HL-60 (cell line): ENCODE results near the gene DNASE2B.

ENCODE experiments used
- DNase-seq, 2 experiments: peaks; one replicate each; pipeline ENCODE4 v3.0.0-alpha.2; 2010 to 2020; ENCODE audit warnings: low read depth in 1 of 2, low spot score in 1 of 2
- H3K27ac ChIP-seq: fragments of 250-450 bp; sonication (Bioruptor Pico); replicated peaks from 2 replicates; pipeline ENCODE4 v1.5.1; 2020; ENCODE audit warnings: mild to moderate bottlenecking, moderate library complexity
- H3K27me3 ChIP-seq: fragments of 250-450 bp; sonication (Bioruptor Pico); 2 replicates; pipeline ENCODE4 v1.5.1; 2021; ENCODE audit warnings: mild to moderate bottlenecking, moderate library complexity; ENCODE audit not compliant: insufficient read depth, poor library complexity, severe bottlenecking
- H3K4me3 ChIP-seq: replicated peaks from 2 replicates; pipeline ENCODE4 v1.5.1; 2011; ENCODE audit warnings: mild to moderate bottlenecking, control low read depth, low read length; ENCODE audit not compliant: insufficient read depth
- GABPA ChIP-seq: IDR thresholded peaks from 2 replicates; pipeline ENCODE4 v1.6.1; 2012; ENCODE audit warnings: low read depth
- POLR2AphosphoS5 ChIP-seq: IDR thresholded peaks from 2 replicates; pipeline ENCODE4 v1.6.1; 2012; ENCODE audit warnings: low read depth
- SPI1 ChIP-seq: IDR thresholded peaks from 2 replicates; pipeline ENCODE4 v1.6.1; 2012; ENCODE audit warnings: low read depth, mild to moderate bottlenecking, borderline replicate concordance
- TF ChIP-seq, protein P1 (sequence below): IDR thresholded peaks from 2 replicates; pipeline ENCODE4 v1.6.1; 2012; ENCODE audit warnings: low read depth; ENCODE audit not compliant: insufficient replicate concordance
- TF ChIP-seq, protein P2 (sequence below): IDR thresholded peaks from one replicate; pipeline ENCODE4 v1.5.1; 2011; ENCODE audit warnings: low read length, control low read depth, inconsistent platforms; ENCODE audit not compliant: insufficient read depth

The DNASE2B gene

GRCh38 chr1:84352298-84353106 lies 45.8 kb upstream of the DNASE2B start:
- no peak for DNase-seq
- H3K27me3 ChIP-seq = no peaks in the 10 kb centered on the region
- no peak overlapping the region for H3K27ac ChIP-seq
- no peak overlapping the region for H3K4me3 ChIP-seq
- TF ChIP-seq, protein P1, sequence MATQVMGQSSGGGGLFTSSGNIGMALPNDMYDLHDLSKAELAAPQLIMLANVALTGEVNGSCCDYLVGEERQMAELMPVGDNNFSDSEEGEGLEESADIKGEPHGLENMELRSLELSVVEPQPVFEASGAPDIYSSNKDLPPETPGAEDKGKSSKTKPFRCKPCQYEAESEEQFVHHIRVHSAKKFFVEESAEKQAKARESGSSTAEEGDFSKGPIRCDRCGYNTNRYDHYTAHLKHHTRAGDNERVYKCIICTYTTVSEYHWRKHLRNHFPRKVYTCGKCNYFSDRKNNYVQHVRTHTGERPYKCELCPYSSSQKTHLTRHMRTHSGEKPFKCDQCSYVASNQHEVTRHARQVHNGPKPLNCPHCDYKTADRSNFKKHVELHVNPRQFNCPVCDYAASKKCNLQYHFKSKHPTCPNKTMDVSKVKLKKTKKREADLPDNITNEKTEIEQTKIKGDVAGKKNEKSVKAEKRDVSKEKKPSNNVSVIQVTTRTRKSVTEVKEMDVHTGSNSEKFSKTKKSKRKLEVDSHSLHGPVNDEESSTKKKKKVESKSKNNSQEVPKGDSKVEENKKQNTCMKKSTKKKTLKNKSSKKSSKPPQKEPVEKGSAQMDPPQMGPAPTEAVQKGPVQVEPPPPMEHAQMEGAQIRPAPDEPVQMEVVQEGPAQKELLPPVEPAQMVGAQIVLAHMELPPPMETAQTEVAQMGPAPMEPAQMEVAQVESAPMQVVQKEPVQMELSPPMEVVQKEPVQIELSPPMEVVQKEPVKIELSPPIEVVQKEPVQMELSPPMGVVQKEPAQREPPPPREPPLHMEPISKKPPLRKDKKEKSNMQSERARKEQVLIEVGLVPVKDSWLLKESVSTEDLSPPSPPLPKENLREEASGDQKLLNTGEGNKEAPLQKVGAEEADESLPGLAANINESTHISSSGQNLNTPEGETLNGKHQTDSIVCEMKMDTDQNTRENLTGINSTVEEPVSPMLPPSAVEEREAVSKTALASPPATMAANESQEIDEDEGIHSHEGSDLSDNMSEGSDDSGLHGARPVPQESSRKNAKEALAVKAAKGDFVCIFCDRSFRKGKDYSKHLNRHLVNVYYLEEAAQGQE = no peak

DNA sequence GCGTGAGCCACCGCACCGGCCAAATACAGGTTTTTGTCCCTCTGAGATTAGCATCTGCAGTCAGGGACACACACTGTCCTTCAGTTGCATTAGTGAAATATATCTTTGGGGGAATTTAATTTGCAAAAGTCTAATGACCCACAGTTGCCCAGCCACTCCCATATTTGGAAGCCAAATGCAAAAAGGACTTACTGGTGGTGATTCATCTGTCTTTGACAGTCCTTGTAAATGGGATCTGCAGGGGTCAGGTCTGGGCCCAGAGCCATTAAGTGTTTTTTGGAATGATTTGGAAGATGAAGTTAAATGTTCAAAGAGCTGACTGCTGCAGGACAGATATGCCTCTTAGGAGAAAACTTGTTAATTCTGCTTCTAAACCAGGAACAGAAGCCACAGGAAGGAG lies 44.6 kb upstream of the DNASE2B start:
- H3K27me3 ChIP-seq = no peaks in the 10 kb centered on the region
- no peak overlapping the region for H3K4me3 ChIP-seq
- TF ChIP-seq SPI1 = no peak
- TF ChIP-seq, protein P1 = no peak
- TF ChIP-seq POLR2AphosphoS5 = no peak
- TF ChIP-seq, protein P2, sequence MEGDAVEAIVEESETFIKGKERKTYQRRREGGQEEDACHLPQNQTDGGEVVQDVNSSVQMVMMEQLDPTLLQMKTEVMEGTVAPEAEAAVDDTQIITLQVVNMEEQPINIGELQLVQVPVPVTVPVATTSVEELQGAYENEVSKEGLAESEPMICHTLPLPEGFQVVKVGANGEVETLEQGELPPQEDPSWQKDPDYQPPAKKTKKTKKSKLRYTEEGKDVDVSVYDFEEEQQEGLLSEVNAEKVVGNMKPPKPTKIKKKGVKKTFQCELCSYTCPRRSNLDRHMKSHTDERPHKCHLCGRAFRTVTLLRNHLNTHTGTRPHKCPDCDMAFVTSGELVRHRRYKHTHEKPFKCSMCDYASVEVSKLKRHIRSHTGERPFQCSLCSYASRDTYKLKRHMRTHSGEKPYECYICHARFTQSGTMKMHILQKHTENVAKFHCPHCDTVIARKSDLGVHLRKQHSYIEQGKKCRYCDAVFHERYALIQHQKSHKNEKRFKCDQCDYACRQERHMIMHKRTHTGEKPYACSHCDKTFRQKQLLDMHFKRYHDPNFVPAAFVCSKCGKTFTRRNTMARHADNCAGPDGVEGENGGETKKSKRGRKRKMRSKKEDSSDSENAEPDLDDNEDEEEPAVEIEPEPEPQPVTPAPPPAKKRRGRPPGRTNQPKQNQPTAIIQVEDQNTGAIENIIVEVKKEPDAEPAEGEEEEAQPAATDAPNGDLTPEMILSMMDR = no peak
- TF ChIP-seq GABPA = no peak
- DNase-seq = no peak
- no peak overlapping the region for H3K27ac ChIP-seq

- Histone ChIP-seq H3K4me3 (no peak overlapping the region), H3K27me3 (no peaks in the 10 kb centered on the region), H3K27ac (no peak overlapping the region)
- DNase-seq = no peak
- TF ChIP-seq GABPA (no peak), POLR2AphosphoS5 (no peak), SPI1 (no peak)
- TF ChIP-seq, protein P2 = no peak
- TF ChIP-seq, protein P1 = no peak
These were observed 42.7 kb upstream of the DNASE2B start for GRCh38 chr1:84355556-84355955.
